HepG2 (cell line): ENCODE data around the gene UBAP2L. TPM values are rescaled to one million over a fixed set of nuclear protein-coding genes. Genes with fewer than 3 reads are reported as not detected.

Experiments used
- ATAC-seq: fragments of 200-7000 bp; cut with Tn5 transposase; 3 replicates; pipeline ENCODE4 v1.9.1; 2020; ENCODE audit warnings: mild to moderate bottlenecking, moderate library complexity
- BruUV-seq: library from RNA; stranded (reverse); fragments of 400-500 nt; replicated peaks from 2 replicates; lab custom pipeline; 2021; lab: Mats Ljungman, UMichigan
- CTCF ChIA-PET: fragments of 300-600 bp; formaldehyde crosslinking; extraction: SDS; loops from one replicate; lab custom pipeline; 2021; ENCODE audit warnings: low total read pairs, inconsistent platforms, low intra/inter-chr PET ratio; lab: Yijun Ruan, JAX
- POLR2A ChIA-PET: fragments of 350-600 bp; sonication (Branson Sonifier 250); formaldehyde crosslinking; loops from one replicate; lab custom pipeline; 2020; ENCODE audit warnings: antibody characterized with exemption, inconsistent platforms; lab: Yijun Ruan, JAX
- DNase-seq: peaks from one replicate; pipeline ENCODE4 v3.0.0-alpha.2; 2015; ENCODE audit warnings: low spot score
- FAIRE-seq: peaks from 3 replicates; lab custom pipeline; 2011; peaks lifted over from hg19 to GRCh38; lab: Jason Lieb, UNC
- H2AFZ ChIP-seq: one replicate; pipeline ENCODE4 v1.6.1; 2011; ENCODE audit warnings: low read length, inconsistent platforms
- H3K27ac ChIP-seq: fragments of 300-600 bp; 3 replicates; pipeline ENCODE4 v1.8.0; 2011; ENCODE audit warnings: mixed run types, mild to moderate bottlenecking, mixed read lengths, low read length, inconsistent platforms; ENCODE audit not compliant: insufficient read depth; ENCODE audit errors: extremely low read length
- H3K27me3 ChIP-seq, 2 experiments: fragments of 200-600 bp in 1 of 2; 2 replicates in 1 of 2; 3 replicates in 1 of 2; pipeline versions ENCODE4 v1.6.0 to v1.8.0; 2011; ENCODE audit warnings: low read length in 2 of 2, mild to moderate bottlenecking in 2 of 2, moderate library complexity in 2 of 2, inconsistent platforms in 1 of 2; ENCODE audit not compliant: insufficient read depth in 2 of 2, control insufficient read depth in 1 of 2
- H3K36me3 ChIP-seq, 2 experiments: fragments of 200-600 bp in 1 of 2; replicated peaks in 1 of 2; 2 replicates in 1 of 2; 3 replicates in 1 of 2; pipeline versions ENCODE4 v1.5.1 to v1.8.0; 2011; ENCODE audit warnings: low read length in 2 of 2, inconsistent platforms in 1 of 2; ENCODE audit not compliant: insufficient read depth in 2 of 2, control insufficient read depth in 1 of 2
- H3K4me1 ChIP-seq: 2 replicates; pipeline ENCODE4 v1.5.1; 2012; ENCODE audit warnings: low read length, inconsistent platforms; ENCODE audit not compliant: insufficient read depth
- H3K4me2 ChIP-seq: 2 replicates; pipeline ENCODE4 v1.6.0; 2011; ENCODE audit warnings: low read depth, low read length, inconsistent platforms
- H3K4me3 ChIP-seq, 3 experiments: fragments of 200-600 bp in 1 of 3; sonication (generic), shearing (Covaris generic) in 1 of 3; replicated peaks in 1 of 3; 2 replicates each; pipeline ENCODE4 v1.5.1; 2011 to 2016; ENCODE audit warnings: low read length in 3 of 3, inconsistent platforms in 2 of 3, low read depth in 2 of 3, mild to moderate bottlenecking in 2 of 3, control low read depth in 1 of 3, mixed read lengths in 1 of 3; ENCODE audit not compliant: insufficient read depth in 1 of 3
- H3K79me2 ChIP-seq: one replicate; pipeline ENCODE4 v1.6.1; 2011; ENCODE audit warnings: low read length, inconsistent platforms; ENCODE audit not compliant: insufficient read depth
- H3K9ac ChIP-seq: 2 replicates; pipeline ENCODE4 v1.6.0; 2011; ENCODE audit warnings: mild to moderate bottlenecking, low read depth, low read length, inconsistent platforms; ENCODE audit not compliant: insufficient read depth
- H3K9me3 ChIP-seq: 2 replicates; pipeline ENCODE4 v1.5.1; 2012; ENCODE audit warnings: mild to moderate bottlenecking, low read length
- H4K20me1 ChIP-seq: 2 replicates; pipeline ENCODE4 v1.6.0; 2011; ENCODE audit warnings: inconsistent platforms, mild to moderate bottlenecking, low read length, moderate library complexity; ENCODE audit not compliant: insufficient read depth
- BATF2 ChIP-seq: sonication (generic); formaldehyde crosslinking; IDR thresholded peaks from 2 replicates; pipeline ENCODE4 v1.8.0; 2022; ENCODE audit warnings: mild to moderate bottlenecking, missing genetic modification reagents, moderate library complexity
- CBX1 ChIP-seq: IDR thresholded peaks from one replicate; pipeline ENCODE4 v1.6.1; 2016; ENCODE audit warnings: antibody characterized with exemption, low read depth
- CEBPG ChIP-seq: IDR thresholded peaks from 2 replicates; pipeline ENCODE4 v1.6.1; 2016
- HBP1 ChIP-seq: IDR thresholded peaks from 2 replicates; pipeline ENCODE4 v1.6.1; 2016; ENCODE audit warnings: low read depth, control low read depth
- MZF1 ChIP-seq: sonication (generic); formaldehyde crosslinking; IDR thresholded peaks from 2 replicates; pipeline ENCODE4 v1.8.1; 2023; ENCODE audit warnings: mild to moderate bottlenecking, missing genetic modification reagents, borderline replicate concordance
- RNF2 ChIP-seq: fragments of 450-650 bp; conservative IDR thresholded peaks from 2 replicates; pipeline ENCODE4 v1.6.1; 2016; ENCODE audit warnings: low read depth
- TBL1XR1 ChIP-seq: fragments of 150-350 bp; IDR thresholded peaks from 2 replicates; pipeline ENCODE4 v1.6.1; 2014; ENCODE audit warnings: borderline replicate concordance, low read length; ENCODE audit not compliant: partially characterized antibody
- ZNF101 ChIP-seq: sonication (generic); formaldehyde crosslinking; IDR thresholded peaks from 2 replicates; pipeline ENCODE4 v1.4.0; 2020; ENCODE audit warnings: mild to moderate bottlenecking, low read depth, missing genetic modification reagents, borderline replicate concordance
- ZNF142 ChIP-seq: sonication (generic); formaldehyde crosslinking; IDR thresholded peaks from 2 replicates; pipeline ENCODE4 v1.4.0; 2020; ENCODE audit warnings: missing genetic modification reagents
- ZNF646 ChIP-seq: sonication (generic); formaldehyde crosslinking; IDR thresholded peaks from 2 replicates; pipeline ENCODE4 v1.9.0; 2021; ENCODE audit warnings: mild to moderate bottlenecking, missing genetic modification reagents
- ZSCAN25 ChIP-seq: sonication (generic); formaldehyde crosslinking; IDR thresholded peaks from 2 replicates; pipeline ENCODE4 v1.8.0; 2022; ENCODE audit warnings: mild to moderate bottlenecking, missing genetic modification reagents
- WGBS: methylation state at CpG from one replicate; pipeline ENCODE4 v1.1.6; 2017; ENCODE audit warnings: low lambda C conversion rate; 5-methylcytosine and 5-hydroxymethylcytosine counted together
- in situ Hi-C: cut with HindIII; loops from 2 replicates; pipeline ENCODE4 v1.10.0; 2017; ENCODE audit warnings: low pct_unique_long_range_greater_than_20kb; ENCODE audit not compliant: extremely low pct_ligation_motif_present
- intact Hi-C: fragments of 100-400 bp; cut with micrococcal nuclease; formaldehyde crosslinking; loops from one replicate; pipeline ENCODE4 v1.10.0; 2022; ENCODE audit not compliant: unreplicated experiment
- polyA plus RNA-seq, 8 experiments: library from polyadenylated mRNA; depleted of rRNA in 3 of 8; stranded (reverse) in 7 of 8; unstranded in 1 of 8; fragments of >200 nt; fragmentation: Illumina TruSeq in 4 of 8; extraction: Trizol in 4 of 8; gene quantifications; 2 replicates each; pipeline versions ENCODE4 v1.2.1 to v1.2.3, GENCODE V29; 2011 to 2016; ENCODE audit warnings: low read depth in 4 of 8, missing spikeins in 1 of 8, mixed read lengths in 1 of 8; ENCODE audit not compliant: insufficient read depth in 1 of 8
- total RNA-seq, 5 experiments: library from RNA; depleted of rRNA; stranded (reverse); fragments of >200 nt; fragmentation: Illumina TruSeq; extraction: Trizol; gene quantifications; 2 replicates each; pipeline ENCODE4 v1.2.3, GENCODE V29; 2016; ENCODE audit warnings: low read depth in 1 of 5

The UBAP2L gene
- total and polyA plus RNA-seq, 2 of the 13 experiments (the other 11 are each of a cell fraction or from before 2014, with no cell fraction given): 74.2 to 159 TPM

- ATAC-seq: no peak
- Histone ChIP-seq H3K9me3 (no peaks in the 10 kb centered on the region), H3K27ac (no peak overlapping the region), H2AFZ (no peak overlapping the region), H3K9ac (no peak overlapping the region), H3K36me3 (peaks cover 41 to 82% of the 10 kb centered on the region in 2 experiments), H4K20me1 (0 out of 2 replicates have a peak, but pooled peaks cover 2% of the 10 kb centered on the region), H3K4me2 (no peak overlapping the region), H3K79me2 (no peaks in the 10 kb centered on the region), H3K27me3 (no peaks in the 10 kb centered on the region), H3K4me1 (no peaks in the 10 kb centered on the region), H3K4me3 (no peak overlapping the region)
- intact Hi-C loops: no loop called here
- no TSS peak for BruUV-seq
- no peak for FAIRE-seq
- POLR2A ChIA-PET: no interaction called here
- CTCF ChIA-PET: no interaction called here
- no peak for DNase-seq
- in situ Hi-C loops: no loop called here
- WGBS: 95% methylated on average over 1 of the region's 1 CpG
- TF ChIP-seq CBX1: no peak
- no peak for TF ChIP-seq ZNF101 (CRISPR knock-in tag)
- TF ChIP-seq ZNF646 (CRISPR knock-in tag): no peak
- no peak for TF ChIP-seq HBP1 (CRISPR knock-in tag)
- TF ChIP-seq RNF2: no peak
- TF ChIP-seq CEBPG: no peak
- no peak for TF ChIP-seq TBL1XR1
- no peak for TF ChIP-seq MZF1
- no peak for TF ChIP-seq ZNF142 (CRISPR knock-in tag)
- no peak for TF ChIP-seq BATF2 (CRISPR knock-in tag)
- TF ChIP-seq ZSCAN25 (CRISPR knock-in tag): no peak
Measured at GRCh38 chr1:154264454-154264853, 43.7 kb downstream of the UBAP2L start.
